GM12878 (cell line): ENCODE measurements around the gene PYGM. TPM values are rescaled to one million over a fixed set of nuclear protein-coding genes. Genes with fewer than 3 reads are reported as not detected.

Source experiments
- ATAC-seq: fragments of 200-7000 bp; cut with Tn5 transposase; 3 replicates; pipeline ENCODE4 v1.9.1; 2020; ENCODE audit warnings: mild to moderate bottlenecking, moderate library complexity
- BruUV-seq: library from RNA; stranded (reverse); fragments of 400-500 nt; replicated peaks from 2 replicates; lab custom pipeline; 2021; lab: Mats Ljungman, UMichigan
- CTCF ChIA-PET: fragments of 300-600 bp; sonication (Branson Sonifier 250); formaldehyde crosslinking; extraction: SDS; loops from one replicate; lab custom pipeline; 2021; ENCODE audit warnings: inconsistent platforms; lab: Yijun Ruan, JAX
- POLR2A ChIA-PET: fragments of 350-600 bp; formaldehyde crosslinking; extraction: SDS; loops from one replicate; lab custom pipeline; 2021; ENCODE audit warnings: inconsistent platforms; lab: Charles Lee
- RAD21 ChIA-PET: fragments of 300-600 bp; sonication (Branson Sonifier 250); formaldehyde crosslinking; loops from one replicate; lab custom pipeline; 2023; ENCODE audit warnings: antibody characterized with exemption; ENCODE audit not compliant: unreplicated experiment; lab: Charles Lee
- SMC1A ChIA-PET: fragments of 300-600 bp; sonication (Branson Sonifier 250); formaldehyde crosslinking; loops from one replicate; lab custom pipeline; 2023; ENCODE audit not compliant: unreplicated experiment, uncharacterized antibody; lab: Charles Lee
- DNase-seq: peaks from one replicate; pipeline ENCODE4 v3.0.0-alpha.2; 2011; ENCODE audit warnings: low read depth, low spot score
- FAIRE-seq: peaks from 3 replicates; lab custom pipeline; 2011; peaks lifted over from hg19 to GRCh38; lab: Jason Lieb, UNC
- H2AFZ ChIP-seq: 2 replicates; pipeline ENCODE4 v1.6.0; 2011; ENCODE audit warnings: low read depth, low read length, control low read depth; ENCODE audit not compliant: control insufficient read depth
- H3K27ac ChIP-seq: 2 replicates; pipeline ENCODE4 v1.5.1; 2011; ENCODE audit warnings: control low read depth; ENCODE audit not compliant: control insufficient read depth, insufficient read depth
- H3K27me3 ChIP-seq, 2 experiments: replicated peaks in 1 of 2; 2 replicates each; pipeline versions ENCODE4 v1.6.0 to v1.6.1; 2011; ENCODE audit warnings: low read length in 1 of 2; ENCODE audit not compliant: control insufficient read depth in 2 of 2, insufficient read depth in 2 of 2
- H3K36me3 ChIP-seq, 2 experiments: 2 replicates each; pipeline ENCODE4 v1.5.1; 2011; ENCODE audit warnings: low read length in 1 of 2; ENCODE audit not compliant: control insufficient read depth in 2 of 2, insufficient read depth in 2 of 2
- H3K4me1 ChIP-seq: 2 replicates; pipeline ENCODE4 v1.6.1; 2011; ENCODE audit warnings: mild to moderate bottlenecking, low read length, moderate library complexity, mixed read lengths; ENCODE audit not compliant: control insufficient read depth, insufficient read depth
- H3K4me2 ChIP-seq: 2 replicates; pipeline ENCODE4 v1.6.0; 2011; ENCODE audit warnings: control low read depth; ENCODE audit not compliant: control insufficient read depth, insufficient read depth
- H3K4me3 ChIP-seq: fragments of 200-600 bp; sonication (generic); 2 replicates; pipeline ENCODE4 v1.5.1; 2016
- H3K79me2 ChIP-seq: 2 replicates; pipeline ENCODE4 v1.6.0; 2011; ENCODE audit warnings: low read length; ENCODE audit not compliant: control insufficient read depth, insufficient read depth
- H3K9ac ChIP-seq: 2 replicates; pipeline ENCODE4 v1.8.0; 2011; ENCODE audit warnings: low read length, control low read depth, mixed read lengths; ENCODE audit not compliant: control insufficient read depth, insufficient read depth
- H3K9me3 ChIP-seq: replicated peaks from 3 replicates; pipeline ENCODE4 v1.5.1; 2011; ENCODE audit warnings: mild to moderate bottlenecking, low read length; ENCODE audit not compliant: control insufficient read depth, insufficient read depth
- H4K20me1 ChIP-seq: 2 replicates; pipeline ENCODE4 v1.6.0; 2011; ENCODE audit not compliant: control insufficient read depth, insufficient read depth
- BACH1 ChIP-seq: fragments of 450-650 bp; IDR thresholded peaks from 2 replicates; pipeline ENCODE4 v1.6.1; 2017; ENCODE audit warnings: mild to moderate bottlenecking, borderline replicate concordance
- CBX3 ChIP-seq: fragments of 200-600 bp; sonication (generic); IDR thresholded peaks from 2 replicates; pipeline ENCODE4 v1.6.1; 2016; ENCODE audit warnings: low read depth, borderline replicate concordance
- CREB1 ChIP-seq: IDR thresholded peaks from 2 replicates; pipeline ENCODE4 v1.6.1; 2012; ENCODE audit warnings: low read depth, mild to moderate bottlenecking, inconsistent platforms
- CREM ChIP-seq: IDR thresholded peaks from 2 replicates; pipeline ENCODE4 v1.6.1; 2014; ENCODE audit warnings: antibody characterized with exemption, low read depth
- EZH2 ChIP-seq: IDR thresholded peaks from 2 replicates; pipeline ENCODE4 v1.6.1; 2012; ENCODE audit warnings: low read depth, mild to moderate bottlenecking, control low read depth, inconsistent platforms, low read length, borderline replicate concordance; ENCODE audit not compliant: control insufficient read depth
- FOXM1 ChIP-seq: IDR thresholded peaks from 2 replicates; pipeline ENCODE4 v1.6.1; 2012; ENCODE audit warnings: low read depth, mild to moderate bottlenecking, inconsistent platforms, low read length, moderate library complexity
- MTA3 ChIP-seq: IDR thresholded peaks from 2 replicates; pipeline ENCODE4 v1.6.1; 2012; ENCODE audit warnings: low read length, inconsistent platforms, borderline replicate concordance
- MXI1 ChIP-seq: fragments of 150-350 bp; IDR thresholded peaks from 2 replicates; pipeline ENCODE4 v1.6.1; 2011; ENCODE audit warnings: low read depth, mild to moderate bottlenecking, inconsistent platforms, low read length, improper control_type of control experiment
- NBN ChIP-seq: fragments of 450-650 bp; IDR thresholded peaks from 2 replicates; pipeline ENCODE4 v1.6.1; 2016
- SIN3A ChIP-seq: IDR thresholded peaks from 2 replicates; pipeline ENCODE4 v1.6.1; 2012; ENCODE audit warnings: low read depth, low read length, improper control_type of control experiment
- SIX5 ChIP-seq: IDR thresholded peaks from 2 replicates; pipeline ENCODE4 v1.6.1; 2011; ENCODE audit warnings: mild to moderate bottlenecking, low read depth, low read length, moderate library complexity; ENCODE audit not compliant: severe bottlenecking
- SMARCA5 ChIP-seq: fragments of 450-650 bp; IDR thresholded peaks from 2 replicates; pipeline ENCODE4 v1.6.1; 2017; ENCODE audit warnings: mild to moderate bottlenecking
- STAT3 ChIP-seq: IDR thresholded peaks from 2 replicates; pipeline ENCODE4 v1.6.1; 2011; ENCODE audit warnings: low read depth, low read length, improper control_type of control experiment
- YBX1 ChIP-seq: fragments of 450-650 bp; IDR thresholded peaks from 2 replicates; pipeline ENCODE4 v1.6.1; 2016; ENCODE audit warnings: antibody characterized with exemption
- ZNF207 ChIP-seq: fragments of 450-650 bp; IDR thresholded peaks from 2 replicates; pipeline ENCODE4 v1.6.1; 2014; ENCODE audit warnings: antibody characterized with exemption, mild to moderate bottlenecking, borderline replicate concordance
- ZNF24 ChIP-seq: fragments of 450-650 bp; IDR thresholded peaks from 2 replicates; pipeline ENCODE4 v1.6.1; 2017; ENCODE audit warnings: antibody characterized with exemption, mild to moderate bottlenecking
- WGBS: methylation state at CpG from one replicate; pipeline ENCODE4 v1.1.6; 2016; ENCODE audit warnings: low lambda C conversion rate; ENCODE audit not compliant: insufficient replicate concordance, insufficient coverage; ENCODE audit errors: missing lambda C conversion rate; 5-methylcytosine and 5-hydroxymethylcytosine counted together
- in situ Hi-C: fragments of 300-500 bp; cut with MboI; formaldehyde crosslinking; loops from 9 replicates; pipeline ENCODE4 v1.14.3; 2018; ENCODE audit warnings: mixed read lengths
- intact Hi-C: fragments of 100-400 bp; cut with micrococcal nuclease; formaldehyde crosslinking; loops from one replicate; pipeline ENCODE4 v1.14.2; 2022; ENCODE audit not compliant: unreplicated experiment
- polyA plus RNA-seq, 11 experiments: library from polyadenylated mRNA; depleted of rRNA in 4 of 11; unstranded in 6 of 11; stranded (reverse) in 5 of 11; fragments of >200 nt; fragmentation: Nextera tagmentation in 4 of 11; fragmentation: Illumina TruSeq in 1 of 11; extraction: Ambion mirVana in 4 of 11; extraction: Trizol in 1 of 11; gene quantifications; 1 replicate in 1 of 11; 2 replicates in 10 of 11; pipeline versions ENCODE4 v1.2.1 to v1.2.3, GENCODE V29; 2011 to 2016; ENCODE audit warnings: inconsistent platforms in 2 of 11, missing spikeins in 2 of 11, low read depth in 1 of 11
- total RNA-seq, 4 experiments: library from RNA; depleted of rRNA in 3 of 4; stranded (reverse); fragments of >200 nt in 3 of 4; fragmentation: Illumina TruSeq in 1 of 4; extraction: Trizol in 1 of 4; gene quantifications; 2 replicates each; pipeline versions ENCODE4 v1.2.1 to v1.2.3, GENCODE V29; 2013 to 2021
- TF ChIP-seq, protein P1 (sequence below): IDR thresholded peaks from 2 replicates; pipeline ENCODE4 v1.6.1; 2011; ENCODE audit warnings: mild to moderate bottlenecking, low read depth, low read length, moderate library complexity; ENCODE audit not compliant: insufficient replicate concordance
- TF ChIP-seq, protein P2 (sequence below): fragments of 450-650 bp; IDR thresholded peaks from 2 replicates; pipeline ENCODE4 v1.6.1; 2017; ENCODE audit warnings: borderline replicate concordance
- TF ChIP-seq, protein P3 (sequence below): IDR thresholded peaks from 2 replicates; pipeline ENCODE4 v1.6.1; 2012; ENCODE audit warnings: low read length, inconsistent platforms

Gene PYGM
- total and polyA plus RNA-seq, 10 of the 15 experiments (the other 5 are each of a cell fraction or from before 2014, with no cell fraction given), result 0.04 to 3.7 (median 0.27) TPM; not detected in 1

DNA sequence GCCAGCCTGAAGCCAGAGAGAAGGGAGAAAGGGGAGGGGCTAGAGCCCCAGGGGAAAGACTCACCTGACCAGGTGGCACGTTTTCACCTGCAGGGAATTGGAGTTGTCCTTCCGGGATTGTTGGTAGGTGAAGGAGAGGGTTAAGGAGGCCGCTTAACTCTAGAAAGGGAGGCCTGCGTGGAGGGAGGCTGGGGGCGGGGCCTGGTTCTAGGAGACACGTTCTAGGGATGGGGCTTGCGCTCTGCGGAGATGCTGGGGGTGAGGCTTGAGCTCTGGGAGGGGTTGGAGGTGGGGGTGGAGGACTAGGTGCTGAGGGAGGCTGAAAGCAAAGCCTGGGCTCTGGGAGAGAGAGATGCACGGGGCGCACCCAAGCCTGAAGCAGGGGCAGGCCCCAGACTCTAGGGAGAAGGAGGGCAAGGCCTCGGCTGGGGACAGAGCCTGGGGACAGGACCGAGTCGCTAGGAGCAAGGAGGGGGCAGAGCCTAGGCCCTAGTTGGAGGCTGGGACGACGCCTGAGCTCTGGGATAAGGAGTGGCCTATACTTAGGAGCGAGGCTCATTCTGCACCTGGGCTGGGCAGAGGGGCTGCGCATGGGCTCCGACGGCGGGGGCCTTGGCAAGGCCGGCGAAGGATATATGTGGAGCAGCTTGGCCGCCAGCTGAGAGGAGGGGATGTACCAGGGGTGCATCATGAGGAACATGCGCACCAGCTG lies 18.2 kb downstream of the PYGM start:
- Histone ChIP-seq H3K27me3 (peaks cover 0 to 5% of the 10 kb centered on the region in 2 experiments; a peak in 3 of 4 replicates), H3K9me3 (no peaks in the 10 kb centered on the region), H3K79me2 (no peaks in the 10 kb centered on the region), H4K20me1 (no peaks in the 10 kb centered on the region), H3K36me3 (no peaks in the 10 kb centered on the region), H3K9ac (no peak overlapping the region), H3K4me2 (peak overlapping the region; percentile 92), H3K4me3 (no peak overlapping the region), H2AFZ (no peak overlapping the region), H3K4me1 (peaks cover 29% of the 10 kb centered on the region), H3K27ac (no peak overlapping the region)
- in situ Hi-C loops (no loop called here), intact Hi-C loops (loop anchor here (2.0 kb wide), 3 partner anchors 25 to 293 kb away; no protein-coding TSS in a partner anchor)
- RAD21 ChIA-PET, result interaction anchor here (0.9 to 3.6 kb wide), 6 partner anchors 16 to 55 kb away, joined by 3 to 21 read pairs (median 4); no protein-coding TSS in a partner anchor
- SMC1A ChIA-PET, result interaction anchor here (1.0 to 3.2 kb wide), 3 partner anchors 8 to 53 kb away, joined by 3 to 15 read pairs (median 3); no protein-coding TSS in a partner anchor
- CTCF ChIA-PET, result interaction anchor here (1.1 to 9.7 kb wide), 8 partner anchors 7 to 90 kb away, joined by 3 to 86 read pairs (median 8); no protein-coding TSS in a partner anchor
- TF ChIP-seq, protein P1, sequence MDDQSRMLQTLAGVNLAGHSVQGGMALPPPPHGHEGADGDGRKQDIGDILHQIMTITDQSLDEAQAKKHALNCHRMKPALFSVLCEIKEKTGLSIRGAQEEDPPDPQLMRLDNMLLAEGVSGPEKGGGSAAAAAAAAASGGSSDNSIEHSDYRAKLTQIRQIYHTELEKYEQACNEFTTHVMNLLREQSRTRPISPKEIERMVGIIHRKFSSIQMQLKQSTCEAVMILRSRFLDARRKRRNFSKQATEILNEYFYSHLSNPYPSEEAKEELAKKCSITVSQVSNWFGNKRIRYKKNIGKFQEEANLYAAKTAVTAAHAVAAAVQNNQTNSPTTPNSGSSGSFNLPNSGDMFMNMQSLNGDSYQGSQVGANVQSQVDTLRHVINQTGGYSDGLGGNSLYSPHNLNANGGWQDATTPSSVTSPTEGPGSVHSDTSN, result no peak
- TF ChIP-seq CBX3, result no peak
- no peak for TF ChIP-seq EZH2
- no peak for TF ChIP-seq YBX1
- TF ChIP-seq SMARCA5, result no peak
- TF ChIP-seq, protein P2, sequence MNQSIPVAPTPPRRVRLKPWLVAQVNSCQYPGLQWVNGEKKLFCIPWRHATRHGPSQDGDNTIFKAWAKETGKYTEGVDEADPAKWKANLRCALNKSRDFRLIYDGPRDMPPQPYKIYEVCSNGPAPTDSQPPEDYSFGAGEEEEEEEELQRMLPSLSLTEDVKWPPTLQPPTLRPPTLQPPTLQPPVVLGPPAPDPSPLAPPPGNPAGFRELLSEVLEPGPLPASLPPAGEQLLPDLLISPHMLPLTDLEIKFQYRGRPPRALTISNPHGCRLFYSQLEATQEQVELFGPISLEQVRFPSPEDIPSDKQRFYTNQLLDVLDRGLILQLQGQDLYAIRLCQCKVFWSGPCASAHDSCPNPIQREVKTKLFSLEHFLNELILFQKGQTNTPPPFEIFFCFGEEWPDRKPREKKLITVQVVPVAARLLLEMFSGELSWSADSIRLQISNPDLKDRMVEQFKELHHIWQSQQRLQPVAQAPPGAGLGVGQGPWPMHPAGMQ, result no peak
- no peak for TF ChIP-seq BACH1
- TF ChIP-seq, protein P3, sequence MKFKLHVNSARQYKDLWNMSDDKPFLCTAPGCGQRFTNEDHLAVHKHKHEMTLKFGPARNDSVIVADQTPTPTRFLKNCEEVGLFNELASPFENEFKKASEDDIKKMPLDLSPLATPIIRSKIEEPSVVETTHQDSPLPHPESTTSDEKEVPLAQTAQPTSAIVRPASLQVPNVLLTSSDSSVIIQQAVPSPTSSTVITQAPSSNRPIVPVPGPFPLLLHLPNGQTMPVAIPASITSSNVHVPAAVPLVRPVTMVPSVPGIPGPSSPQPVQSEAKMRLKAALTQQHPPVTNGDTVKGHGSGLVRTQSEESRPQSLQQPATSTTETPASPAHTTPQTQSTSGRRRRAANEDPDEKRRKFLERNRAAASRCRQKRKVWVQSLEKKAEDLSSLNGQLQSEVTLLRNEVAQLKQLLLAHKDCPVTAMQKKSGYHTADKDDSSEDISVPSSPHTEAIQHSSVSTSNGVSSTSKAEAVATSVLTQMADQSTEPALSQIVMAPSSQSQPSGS, result no peak
- TF ChIP-seq FOXM1, result no peak
- TF ChIP-seq ZNF207, result no peak
- TF ChIP-seq SIN3A, result no peak
- TF ChIP-seq MXI1, result no peak
- no peak for TF ChIP-seq STAT3
- no peak for TF ChIP-seq CREM
- TF ChIP-seq NBN, result no peak
- TF ChIP-seq SIX5, result no peak
- no peak for TF ChIP-seq CREB1
- TF ChIP-seq ZNF24, result no peak
- TF ChIP-seq MTA3, result no peak
- WGBS, result 82% methylated on average over 20 of the region's 24 CpGs
- BruUV-seq, result no TSS peak
- POLR2A ChIA-PET, result no interaction called here
- no peak for FAIRE-seq
- ATAC-seq, result no peak
- no peak for DNase-seq
